ENCODE results near the gene NUMB.

DNA sequence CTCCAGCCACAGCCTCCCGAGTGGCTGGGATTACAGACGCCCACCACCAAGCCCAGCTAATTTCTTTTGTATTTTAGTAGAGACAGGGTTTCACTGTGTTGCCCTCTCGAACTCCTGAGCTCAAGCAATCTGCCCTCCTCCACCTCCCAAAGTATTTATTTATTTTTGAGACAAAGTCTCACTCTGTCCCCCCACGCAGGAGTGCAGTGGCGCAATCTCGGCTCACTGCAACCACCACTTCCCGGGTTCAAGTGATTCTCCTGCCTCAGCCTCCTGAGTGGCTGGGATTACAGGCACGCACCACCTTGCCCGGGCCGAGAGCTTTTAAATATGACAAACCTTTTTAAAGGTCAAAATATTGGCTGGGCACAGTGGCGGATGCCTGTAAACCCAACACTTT is 14.6 kb downstream of the NUMB start:
- TF ChIP-seq, protein P1, sequence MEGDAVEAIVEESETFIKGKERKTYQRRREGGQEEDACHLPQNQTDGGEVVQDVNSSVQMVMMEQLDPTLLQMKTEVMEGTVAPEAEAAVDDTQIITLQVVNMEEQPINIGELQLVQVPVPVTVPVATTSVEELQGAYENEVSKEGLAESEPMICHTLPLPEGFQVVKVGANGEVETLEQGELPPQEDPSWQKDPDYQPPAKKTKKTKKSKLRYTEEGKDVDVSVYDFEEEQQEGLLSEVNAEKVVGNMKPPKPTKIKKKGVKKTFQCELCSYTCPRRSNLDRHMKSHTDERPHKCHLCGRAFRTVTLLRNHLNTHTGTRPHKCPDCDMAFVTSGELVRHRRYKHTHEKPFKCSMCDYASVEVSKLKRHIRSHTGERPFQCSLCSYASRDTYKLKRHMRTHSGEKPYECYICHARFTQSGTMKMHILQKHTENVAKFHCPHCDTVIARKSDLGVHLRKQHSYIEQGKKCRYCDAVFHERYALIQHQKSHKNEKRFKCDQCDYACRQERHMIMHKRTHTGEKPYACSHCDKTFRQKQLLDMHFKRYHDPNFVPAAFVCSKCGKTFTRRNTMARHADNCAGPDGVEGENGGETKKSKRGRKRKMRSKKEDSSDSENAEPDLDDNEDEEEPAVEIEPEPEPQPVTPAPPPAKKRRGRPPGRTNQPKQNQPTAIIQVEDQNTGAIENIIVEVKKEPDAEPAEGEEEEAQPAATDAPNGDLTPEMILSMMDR (IDR thresholded peaks at IDR 0.05) = no peak
- TF ChIP-seq ZFX (IDR thresholded peaks at IDR 0.05; ENCODE audit: borderline replicate concordance) = no peak
